Measurements from ENCODE around the gene MAGEH1. TPM values are rescaled to one million over a fixed set of nuclear protein-coding genes. Genes with fewer than 3 reads are reported as not detected.

Gene MAGEH1
- total and polyA plus RNA-seq, 4 donors = 113 to 133 (median 123) TPM

- peak in 4 of 6 donors; percentile 64 to 90 (median 76) for DNase-seq (ENCODE audit: low read depth in 4 of 6, low spot score in 6 of 6)
- 24% methylated on average over 46 of the region's 54 CpGs for WGBS (ENCODE audit: insufficient coverage)
- H3K36me3 ChIP-seq (ENCODE audit: control insufficient read depth, insufficient read depth, low read length) = no peaks in the 10 kb centered on the region
- H3K4me3 ChIP-seq (ENCODE audit: low read depth, low read length) = peak overlapping the region; percentile 62
- H3K9me3 ChIP-seq (ENCODE audit: control insufficient read depth, insufficient read depth, low read length) = no peaks in the 10 kb centered on the region
- no peaks in the 10 kb centered on the region for H3K4me1 ChIP-seq (ENCODE audit: control insufficient read depth, insufficient read depth, low read length)
- no peaks in the 10 kb centered on the region for H3K27me3 ChIP-seq (ENCODE audit: control insufficient read depth, insufficient read depth, low read length)
- H3K27ac ChIP-seq (ENCODE audit: low read depth, low read length) = peak overlapping the region; percentile 94
Measured at GRCh38 chrX:55488593-55489313, 36.8 kb downstream of the MAGEH1 start.

- H3K27ac ChIP-seq (ENCODE audit: low read depth, low read length) = peak within 1 kb of the TSS; percentile 94
- no peaks in the 10 kb centered on the region for H3K36me3 ChIP-seq (ENCODE audit: control insufficient read depth, insufficient read depth, low read length)
- WGBS (ENCODE audit: insufficient coverage) = 24% methylated on average over 31 of the region's 34 CpGs
- no peaks in the 10 kb centered on the region for H3K4me1 ChIP-seq (ENCODE audit: control insufficient read depth, insufficient read depth, low read length)
- no peaks in the 10 kb centered on the region for H3K9me3 ChIP-seq (ENCODE audit: control insufficient read depth, insufficient read depth, low read length)
- H3K27me3 ChIP-seq (ENCODE audit: control insufficient read depth, insufficient read depth, low read length) = no peaks in the 10 kb centered on the region
- H3K4me3 ChIP-seq (ENCODE audit: low read depth, low read length) = peak within 1 kb of the TSS; percentile 62
- DNase-seq (ENCODE audit: low read depth in 4 of 6, low spot score in 6 of 6) = peak in 3 of 6 donors; percentile 55 to 60 (median 56)
Measured at GRCh38 chrX:55489314-55490009, 37.5 kb downstream of the MAGEH1 start, which contains the start of gene USP51. Gene USP51 (minus strand): TSS chrX:55489848. CDS start chrX:55488939, 909 bp downstream.

- Histone ChIP-seq H3K36me3 (ENCODE audit: control insufficient read depth, insufficient read depth, low read length) (no peaks in the 10 kb centered on the region), H3K9me3 (ENCODE audit: control insufficient read depth, insufficient read depth, low read length) (no peaks in the 10 kb centered on the region), H3K4me1 (ENCODE audit: control insufficient read depth, insufficient read depth, low read length) (no peaks in the 10 kb centered on the region), H3K27me3 (ENCODE audit: control insufficient read depth, insufficient read depth, low read length) (no peaks in the 10 kb centered on the region), H3K4me3 (ENCODE audit: low read depth, low read length) (peak overlapping the region; percentile 62), H3K27ac (ENCODE audit: low read depth, low read length) (peak overlapping the region; percentile 94)
- WGBS (ENCODE audit: insufficient coverage) = 38% methylated on average over 1 of the region's 4 CpGs
- DNase-seq (ENCODE audit: low read depth in 4 of 6, low spot score in 6 of 6) = no peak
Measured at GRCh38 chrX:55490121-55490520, 38.2 kb downstream of the MAGEH1 start.

- WGBS (ENCODE audit: insufficient coverage) = 0% methylated on average over 1 of the region's 4 CpGs
- no peak overlapping the region for H3K4me3 ChIP-seq (ENCODE audit: low read depth, low read length)
- no peaks in the 10 kb centered on the region for H3K27me3 ChIP-seq (ENCODE audit: control insufficient read depth, insufficient read depth, low read length)
- H3K9me3 ChIP-seq (ENCODE audit: control insufficient read depth, insufficient read depth, low read length) = no peaks in the 10 kb centered on the region
- no peak overlapping the region for H3K27ac ChIP-seq (ENCODE audit: low read depth, low read length)
- no peaks in the 10 kb centered on the region for H3K36me3 ChIP-seq (ENCODE audit: control insufficient read depth, insufficient read depth, low read length)
- peak in 1 of 6 donors; percentile 2 for DNase-seq (ENCODE audit: low read depth in 4 of 6, low spot score in 6 of 6)
- H3K4me1 ChIP-seq (ENCODE audit: control insufficient read depth, insufficient read depth, low read length) = no peaks in the 10 kb centered on the region
Measured at GRCh38 chrX:55490974-55491373, 39.0 kb downstream of the MAGEH1 start.

Small RNA genes lying within 50 kb of the gene (small RNA-seq; reads per million reads assigned to genes)
- gene MIR4536-2 (ENCODE audit: low replicate concordance) = not detected

Other genes with a start within 250 kb of the MAGEH1 start
- gene PAGE5, start 231.8 kb upstream of the MAGEH1 start, total RNA-seq = not detected
- gene PAGE5, start 231.8 kb upstream of the MAGEH1 start, polyA plus RNA-seq (ENCODE audit: insufficient read length in 2 of 2) = not detected
- not detected for gene PAGE3, start 187.2 kb upstream of the MAGEH1 start, total RNA-seq
- not detected for gene PAGE3, start 187.2 kb upstream of the MAGEH1 start, polyA plus RNA-seq (ENCODE audit: insufficient read length in 2 of 2)
- gene USP51, start 37.7 kb downstream of the MAGEH1 start, total RNA-seq = 10 to 100 TPM in 1 of 2 donors, 1 to 10 TPM in 1; 7.9 to 12.0 TPM
- 1 to 10 TPM; 4.3 to 7.0 TPM for gene USP51, start 37.7 kb downstream of the MAGEH1 start, polyA plus RNA-seq (ENCODE audit: insufficient read length in 2 of 2)
- not detected for gene FOXR2, start 171.3 kb downstream of the MAGEH1 start, total RNA-seq
- gene FOXR2, start 171.3 kb downstream of the MAGEH1 start, polyA plus RNA-seq (ENCODE audit: insufficient read length in 2 of 2) = not detected